Measurements from ENCODE around the gene PGD. TPM values are rescaled to one million over a fixed set of nuclear protein-coding genes. Genes with fewer than 3 reads are reported as not detected.
A peak's percentile ranks its signal among the peaks of the same experiment; 100 is the strongest.
"Not testable (repeated sequence)": the region's sequence is repeated elsewhere in the genome, so short reads cannot be mapped to it uniquely, and the experiment has no call there.

Gene PGD
- total and polyA plus RNA-seq, 3 experiments from 2014 or later, result 42.4 to 116 (median 115) TPM

DNA sequence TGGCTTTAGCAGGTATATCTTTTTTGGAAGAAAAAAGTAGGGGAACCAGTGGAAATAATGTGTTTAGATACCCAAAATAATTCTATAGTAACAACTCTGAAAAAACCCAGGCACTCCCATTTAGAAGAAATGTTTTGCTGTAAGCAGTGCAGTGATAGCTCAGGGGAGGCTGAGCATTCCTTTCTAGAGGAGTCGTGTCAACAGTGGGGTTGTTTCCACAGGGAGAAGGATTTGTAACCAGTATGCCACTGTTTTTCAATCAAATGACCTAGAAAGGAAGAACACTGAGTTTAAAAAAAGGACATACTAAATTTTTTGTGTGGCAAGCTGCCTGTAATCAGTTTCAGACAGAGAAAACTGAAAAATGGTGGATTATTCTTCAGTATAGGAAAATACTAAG is 2.4 kb downstream of the PGD start:
- DNase-seq, result no peak
- Histone ChIP-seq H3K4me3 (ENCODE audit: low read length) (no peak overlapping the region), H3K36me3 (ENCODE audit: insufficient read depth, low read length) (peaks cover 24% of the 10 kb centered on the region), H3K9me3 (ENCODE audit: low read length) (no peaks in the 10 kb centered on the region), H3K4me1 (ENCODE audit: insufficient read depth, low read length) (peaks cover 11% of the 10 kb centered on the region), H3K27ac (ENCODE audit: low read depth, low read length) (peak overlapping the region; percentile 9), H3K27me3 (ENCODE audit: insufficient read depth, low read length, poor library complexity, severe bottlenecking) (no peaks in the 10 kb centered on the region)
- peaks cover 9 to 25% (median 21%) of the 10 kb centered on the region in 3 donors for H3K4me1 Mint-ChIP-seq
- H3K4me3 Mint-ChIP-seq, result peak overlapping the region in 1 of 7 donors; percentile 11
- no peaks in the 10 kb centered on the region for H3K27me3 Mint-ChIP-seq
- peaks cover 5 to 46% (median 9%) of the 10 kb centered on the region in 3 donors for H3K36me3 Mint-ChIP-seq
- ChIA-PET CTCF (interaction anchor here (0.7 to 1.7 kb wide), 2 partner anchors 13 to 29 kb away, joined by 3 read pairs; partner anchors contain the start of gene CENPS), POLR2A (no interaction called here)
- H3K9me3 Mint-ChIP-seq, result no peaks in the 10 kb centered on the region
- no peak overlapping the region for H3K27ac Mint-ChIP-seq

DNA sequence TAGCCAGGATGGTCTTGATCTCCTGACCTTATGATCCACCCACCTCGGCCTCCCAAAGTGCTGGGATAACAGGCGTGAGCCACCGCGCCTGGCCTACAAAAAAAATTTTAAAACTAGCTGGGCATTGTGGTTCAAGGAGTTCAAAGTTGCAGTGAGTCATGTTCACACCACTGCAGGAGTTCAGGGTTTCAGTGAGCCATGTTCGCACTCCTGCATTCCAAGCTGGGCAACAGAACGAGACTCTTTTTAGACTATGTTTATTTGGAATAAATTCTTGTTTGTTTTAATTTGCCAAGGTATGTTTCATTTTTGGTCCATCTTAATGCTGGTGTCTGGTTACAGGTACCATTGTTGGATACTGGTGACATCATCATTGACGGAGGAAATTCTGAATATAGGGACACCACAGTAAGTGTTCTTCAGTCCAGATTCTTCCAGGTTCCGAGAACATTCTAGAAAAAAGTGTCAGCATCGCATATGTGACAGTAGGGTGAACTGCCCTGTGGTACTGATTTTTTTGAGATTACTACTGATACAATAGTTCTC is 3.9 kb downstream of the PGD start:
- no peak overlapping the region for H3K27ac ChIP-seq (ENCODE audit: low read depth, low read length)
- H3K27me3 Mint-ChIP-seq, result no peaks in the 10 kb centered on the region
- H3K4me1 ChIP-seq (ENCODE audit: insufficient read depth, low read length), result peaks cover 11% of the 10 kb centered on the region
- H3K36me3 Mint-ChIP-seq, result peaks cover 10 to 62% (median 11%) of the 10 kb centered on the region in 3 donors
- H3K4me3 ChIP-seq (ENCODE audit: low read length), result no peak overlapping the region
- no peaks in the 10 kb centered on the region for H3K9me3 ChIP-seq (ENCODE audit: low read length)
- H3K36me3 ChIP-seq (ENCODE audit: insufficient read depth, low read length), result peaks cover 37% of the 10 kb centered on the region
- DNase-seq, result no peak
- CTCF ChIA-PET, result no interaction called here
- peaks cover 9 to 21% (median 16%) of the 10 kb centered on the region in 3 donors for H3K4me1 Mint-ChIP-seq
- H3K9me3 Mint-ChIP-seq, result no peaks in the 10 kb centered on the region
- H3K4me3 Mint-ChIP-seq, result no peak overlapping the region
- POLR2A ChIA-PET, result no interaction called here
- H3K27me3 ChIP-seq (ENCODE audit: insufficient read depth, low read length, poor library complexity, severe bottlenecking), result no peaks in the 10 kb centered on the region
- H3K27ac Mint-ChIP-seq, result no peak overlapping the region

DNA sequence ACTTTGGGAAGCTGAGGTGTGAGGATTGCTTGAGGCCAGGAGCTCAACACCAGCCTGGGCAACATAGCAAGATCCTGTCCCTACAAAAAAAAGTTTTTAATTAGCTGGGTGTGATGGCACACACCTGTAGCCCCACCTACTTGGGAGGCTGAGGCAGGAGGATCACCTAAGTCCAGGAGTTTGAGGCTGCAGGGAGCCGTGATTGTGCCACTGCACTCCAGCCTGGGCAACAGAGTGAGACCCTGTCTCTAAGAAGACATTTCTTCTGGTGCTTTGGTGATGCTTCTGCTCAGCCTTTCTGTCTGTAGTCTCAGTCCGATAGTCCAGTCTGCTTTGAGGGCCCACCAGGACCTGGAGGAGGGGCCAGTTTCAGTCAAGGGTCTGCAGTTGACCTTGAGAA is 8.3 kb downstream of the PGD start:
- Histone ChIP-seq H3K4me3 (ENCODE audit: low read length) (no peak overlapping the region), H3K9me3 (ENCODE audit: low read length) (no peaks in the 10 kb centered on the region), H3K36me3 (ENCODE audit: insufficient read depth, low read length) (peaks cover 54% of the 10 kb centered on the region), H3K4me1 (ENCODE audit: insufficient read depth, low read length) (no peaks in the 10 kb centered on the region), H3K27ac (ENCODE audit: low read depth, low read length) (no peak overlapping the region), H3K27me3 (ENCODE audit: insufficient read depth, low read length, poor library complexity, severe bottlenecking) (no peaks in the 10 kb centered on the region)
- Mint-ChIP-seq H3K4me3 (no peak overlapping the region), H3K9me3 (no peaks in the 10 kb centered on the region), H3K27me3 (no peaks in the 10 kb centered on the region), H3K36me3 (peaks cover 10 to 82% (median 21%) of the 10 kb centered on the region in 3 donors), H3K27ac (no peak overlapping the region), H3K4me1 (no peaks in the 10 kb centered on the region)
- no peak for DNase-seq
- POLR2A ChIA-PET, result no interaction called here
- CTCF ChIA-PET, result interaction anchor here (1.5 kb wide), 1 partner anchor 9 kb away, joined by 3 read pairs; the partner anchor contains the start of gene PGD

- Mint-ChIP-seq H3K4me3 (no peak overlapping the region), H3K27ac (peak overlapping the region in 6 of 8 donors; percentile 33 to 87 (median 70)), H3K36me3 (peaks cover 0 to 86% (median 43%) of the 10 kb centered on the region in 3 donors), H3K9me3 (no peaks in the 10 kb centered on the region), H3K4me1 (peaks cover 0 to 5% (median 3%) of the 10 kb centered on the region in 3 donors), H3K27me3 (no peaks in the 10 kb centered on the region)
- Histone ChIP-seq H3K36me3 (ENCODE audit: insufficient read depth, low read length) (peaks cover 34% of the 10 kb centered on the region), H3K4me1 (ENCODE audit: insufficient read depth, low read length) (no peaks in the 10 kb centered on the region), H3K27ac (ENCODE audit: low read depth, low read length) (peak overlapping the region; percentile 72), H3K27me3 (ENCODE audit: insufficient read depth, low read length, poor library complexity, severe bottlenecking) (no peaks in the 10 kb centered on the region), H3K9me3 (ENCODE audit: low read length) (no peaks in the 10 kb centered on the region), H3K4me3 (ENCODE audit: low read length) (no peak overlapping the region)
- ChIA-PET CTCF (no interaction called here), POLR2A (interaction anchor here (0.6 kb wide), 1 partner anchor 934 kb away, joined by 7 read pairs; no protein-coding TSS in a partner anchor)
- no peak for DNase-seq
These were observed 16.5 kb downstream of the PGD start for GRCh38 chr1:10415211-10415930.

GRCh38 chr1:10415967-10416366 is 17.1 kb downstream of the PGD start:
- CTCF ChIA-PET; H3K9me3 Mint-ChIP-seq; H3K9me3 ChIP-seq (ENCODE audit: low read length); H3K27me3 ChIP-seq (ENCODE audit: insufficient read depth, low read length, poor library complexity, severe bottlenecking); H3K4me1 Mint-ChIP-seq; H3K4me3 Mint-ChIP-seq; H3K27me3 Mint-ChIP-seq; H3K4me1 ChIP-seq (ENCODE audit: insufficient read depth, low read length); DNase-seq; H3K4me3 ChIP-seq (ENCODE audit: low read length); H3K27ac Mint-ChIP-seq: not testable (repeated sequence)
- POLR2A ChIA-PET, result interaction anchor here (0.5 kb wide), 1 partner anchor 751 kb away, joined by 7 read pairs; no protein-coding TSS in a partner anchor
- H3K27ac ChIP-seq (ENCODE audit: low read depth, low read length), result peak overlapping the region; percentile 72
- peaks cover 34% of the 10 kb centered on the region for H3K36me3 ChIP-seq (ENCODE audit: insufficient read depth, low read length)
- H3K36me3 Mint-ChIP-seq, result peaks cover 0 to 86% (median 43%) of the 10 kb centered on the region in 3 donors

DNA sequence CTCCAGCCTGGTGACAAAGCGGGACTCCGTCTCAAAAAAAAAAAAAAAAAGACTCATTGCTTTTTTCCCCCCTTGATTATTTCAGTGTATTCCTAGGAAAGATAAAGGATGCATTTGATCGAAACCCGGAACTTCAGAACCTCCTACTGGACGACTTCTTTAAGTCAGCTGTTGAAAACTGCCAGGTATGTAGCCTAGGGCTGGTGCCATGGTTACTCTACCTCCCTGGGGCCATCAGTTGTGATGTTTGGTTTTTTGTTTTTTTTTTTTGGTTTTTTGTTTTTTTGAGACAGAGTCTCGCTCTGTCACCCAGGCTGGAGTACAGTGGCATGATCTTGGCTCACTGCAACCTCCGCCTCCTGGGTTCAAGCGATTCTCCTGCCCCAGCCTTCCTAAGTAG is 19.9 kb downstream of the PGD start:
- H3K36me3 ChIP-seq (ENCODE audit: insufficient read depth, low read length), result peaks cover 10% of the 10 kb centered on the region
- H3K4me3 Mint-ChIP-seq; POLR2A ChIA-PET; DNase-seq; H3K4me1 ChIP-seq (ENCODE audit: insufficient read depth, low read length); H3K27me3 ChIP-seq (ENCODE audit: insufficient read depth, low read length, poor library complexity, severe bottlenecking); H3K4me3 ChIP-seq (ENCODE audit: low read length); H3K9me3 Mint-ChIP-seq; H3K27ac Mint-ChIP-seq; H3K27ac ChIP-seq (ENCODE audit: low read depth, low read length); H3K27me3 Mint-ChIP-seq; H3K9me3 ChIP-seq (ENCODE audit: low read length); H3K4me1 Mint-ChIP-seq: not testable (repeated sequence)
- CTCF ChIA-PET, result interaction anchor here (1.3 kb wide), 1 partner anchor 11 kb away, joined by 3 read pairs; the partner anchor contains the start of gene CENPS
- peaks cover 0 to 65% (median 24%) of the 10 kb centered on the region in 3 donors for H3K36me3 Mint-ChIP-seq

DNA sequence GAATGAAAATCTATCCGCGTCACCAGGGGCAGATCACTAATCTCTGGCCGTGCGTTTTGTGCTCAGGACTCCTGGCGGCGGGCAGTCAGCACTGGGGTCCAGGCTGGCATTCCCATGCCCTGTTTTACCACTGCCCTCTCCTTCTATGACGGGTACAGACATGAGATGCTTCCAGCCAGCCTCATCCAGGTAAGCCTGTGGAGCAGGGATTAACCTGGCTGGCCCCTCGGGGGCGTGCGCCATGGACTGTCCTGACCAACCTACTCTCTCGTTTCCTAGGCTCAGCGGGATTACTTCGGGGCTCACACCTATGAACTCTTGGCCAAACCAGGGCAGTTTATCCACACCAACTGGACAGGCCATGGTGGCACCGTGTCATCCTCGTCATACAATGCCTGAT is 20.5 kb downstream of the PGD start:
- no peaks in the 10 kb centered on the region for H3K27me3 Mint-ChIP-seq
- H3K4me1 Mint-ChIP-seq, result peaks cover 0 to 5% (median 3%) of the 10 kb centered on the region in 3 donors
- no peak overlapping the region for H3K27ac ChIP-seq (ENCODE audit: low read depth, low read length)
- no peaks in the 10 kb centered on the region for H3K27me3 ChIP-seq (ENCODE audit: insufficient read depth, low read length, poor library complexity, severe bottlenecking)
- ChIA-PET POLR2A (no interaction called here), CTCF (no interaction called here)
- no peaks in the 10 kb centered on the region for H3K4me1 ChIP-seq (ENCODE audit: insufficient read depth, low read length)
- no peaks in the 10 kb centered on the region for H3K9me3 ChIP-seq (ENCODE audit: low read length)
- H3K4me3 ChIP-seq (ENCODE audit: low read length), result no peak overlapping the region
- no peak overlapping the region for H3K4me3 Mint-ChIP-seq
- H3K27ac Mint-ChIP-seq, result peak overlapping the region in 3 of 8 donors; percentile 30 to 42 (median 33)
- no peak for DNase-seq
- H3K9me3 Mint-ChIP-seq, result no peaks in the 10 kb centered on the region
- peaks cover 0 to 61% (median 24%) of the 10 kb centered on the region in 3 donors for H3K36me3 Mint-ChIP-seq
- peaks cover 10% of the 10 kb centered on the region for H3K36me3 ChIP-seq (ENCODE audit: insufficient read depth, low read length)

DNA sequence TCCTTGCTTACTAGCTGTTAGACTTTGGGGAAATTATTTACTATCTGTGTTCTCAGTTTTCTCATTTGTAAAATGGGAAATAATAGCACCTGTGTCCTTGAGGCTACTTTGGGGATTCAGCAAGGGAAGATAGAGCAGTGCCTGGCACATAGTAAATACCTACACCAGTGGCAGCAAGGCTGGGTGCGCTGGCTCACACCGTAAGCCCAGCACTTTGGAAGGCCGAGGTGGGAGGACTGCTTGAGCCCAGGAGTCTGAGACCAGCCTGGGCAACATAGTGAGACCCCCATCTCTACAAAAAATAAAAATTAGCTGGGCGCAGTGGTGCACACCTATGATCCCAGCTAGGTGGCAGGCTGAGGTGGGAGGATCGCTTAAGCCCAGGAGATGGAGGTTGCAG is 22.8 kb downstream of the PGD start:
- Histone ChIP-seq H3K27ac (ENCODE audit: low read depth, low read length) (no peak overlapping the region), H3K4me1 (ENCODE audit: insufficient read depth, low read length) (no peaks in the 10 kb centered on the region), H3K9me3 (ENCODE audit: low read length) (no peaks in the 10 kb centered on the region), H3K4me3 (ENCODE audit: low read length) (no peak overlapping the region), H3K36me3 (ENCODE audit: insufficient read depth, low read length) (peaks cover 10% of the 10 kb centered on the region), H3K27me3 (ENCODE audit: insufficient read depth, low read length, poor library complexity, severe bottlenecking) (no peaks in the 10 kb centered on the region)
- peaks cover 0 to 43% (median 19%) of the 10 kb centered on the region in 3 donors for H3K36me3 Mint-ChIP-seq
- no peaks in the 10 kb centered on the region for H3K27me3 Mint-ChIP-seq
- no peaks in the 10 kb centered on the region for H3K9me3 Mint-ChIP-seq
- POLR2A ChIA-PET, result interaction anchor here (0.6 kb wide), 1 partner anchor 548 kb away, joined by 3 read pairs; no protein-coding TSS in a partner anchor
- H3K4me1 Mint-ChIP-seq, result no peaks in the 10 kb centered on the region
- DNase-seq, result no peak
- CTCF ChIA-PET, result no interaction called here
- no peak overlapping the region for H3K4me3 Mint-ChIP-seq
- H3K27ac Mint-ChIP-seq, result no peak overlapping the region
